ENCODE results near the gene BMP6. TPM values are rescaled to one million over a fixed set of nuclear protein-coding genes. Genes with fewer than 3 reads are reported as not detected.

The BMP6 gene
- total RNA-seq, 1 donor from 2014 or later = 281 TPM

DNA sequence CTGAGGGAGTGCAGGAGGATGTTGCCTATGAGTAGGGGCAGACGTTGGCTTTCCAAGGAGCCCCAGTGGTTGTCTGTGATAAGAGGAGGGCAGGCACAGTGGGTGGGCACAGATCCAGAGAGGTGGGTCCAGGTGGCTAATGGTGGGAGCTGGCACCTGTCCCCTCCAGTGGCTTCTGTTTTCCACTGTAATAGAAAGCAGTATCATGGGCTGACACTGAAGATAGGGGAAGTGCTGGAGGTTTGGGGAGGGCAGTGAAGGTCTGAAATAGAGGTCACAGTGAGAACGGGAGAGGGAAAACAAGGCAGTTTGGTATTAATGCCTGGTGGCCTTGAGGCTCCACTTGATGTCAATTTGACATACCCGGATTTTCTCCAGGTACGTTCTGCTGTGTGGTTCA is 195.1 kb downstream of the BMP6 start:
- DNase-seq (ENCODE audit: low read depth, low spot score) = no peak

DNA sequence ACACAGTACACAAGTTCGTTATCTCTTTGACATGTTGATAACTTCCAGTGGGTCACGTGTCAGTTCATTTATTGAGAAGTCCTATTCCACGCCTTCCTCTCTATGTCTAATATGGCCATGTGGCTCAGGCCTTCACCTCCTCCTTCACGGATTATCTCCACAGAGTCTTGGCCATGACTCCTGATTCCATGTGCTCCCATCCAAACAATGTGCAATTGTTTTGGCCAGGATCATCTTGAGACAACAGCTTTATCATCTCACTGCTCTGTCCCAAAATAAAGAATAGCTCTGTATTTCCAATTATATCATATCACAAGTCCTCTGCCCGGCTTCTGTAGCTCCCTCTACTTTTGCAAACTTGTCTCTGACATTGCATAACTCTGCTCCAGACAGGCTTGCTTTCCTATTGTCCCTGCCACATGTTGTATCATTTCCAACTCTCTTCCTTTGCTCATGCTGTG is 195.8 kb downstream of the BMP6 start:
- DNase-seq (ENCODE audit: low read depth, low spot score) = no peak

DNA sequence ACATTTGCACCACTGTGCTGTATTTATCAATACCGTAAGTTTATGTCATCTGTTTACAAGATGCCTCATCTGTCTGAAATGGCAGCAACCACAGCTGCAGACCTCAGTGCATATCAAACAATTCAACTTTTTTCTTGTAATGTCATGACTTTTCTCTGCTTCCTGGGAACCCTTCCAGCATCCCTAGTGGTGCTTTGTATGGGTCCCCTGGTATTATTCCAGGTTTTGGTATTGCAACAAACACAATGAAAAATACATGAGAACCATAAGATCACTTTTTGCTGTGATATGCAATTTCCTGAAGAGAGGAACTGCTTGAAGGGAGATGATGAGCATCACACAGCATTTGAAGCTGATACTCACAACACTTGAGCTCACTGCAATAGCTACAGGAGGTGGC is 196.7 kb downstream of the BMP6 start:
- no peak for DNase-seq (ENCODE audit: low read depth, low spot score)

DNA sequence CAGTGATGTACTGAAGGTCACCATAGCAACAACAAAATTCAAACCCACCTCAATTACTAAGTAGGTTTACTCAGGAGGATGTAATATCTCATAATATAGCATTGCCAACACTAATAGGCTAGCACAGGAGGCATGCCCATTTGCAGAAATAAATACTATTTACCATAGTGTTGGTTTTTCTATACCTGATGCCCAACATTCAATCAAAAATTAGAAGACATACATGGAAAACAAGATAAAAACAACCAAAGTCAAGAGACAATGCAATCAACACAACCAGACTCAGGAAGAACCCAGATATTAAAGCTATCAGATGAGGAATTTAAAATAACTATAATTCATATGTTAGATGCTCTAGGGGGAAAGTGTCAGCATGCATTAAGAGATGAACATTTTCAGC is 199.0 kb downstream of the BMP6 start:
- no peak for DNase-seq (ENCODE audit: low read depth, low spot score)

Other genes starting within 250 kb of the BMP6 start
- gene DSP, start 184.4 kb upstream of the BMP6 start, total RNA-seq = 0.07 and 0.18 TPM in 2 replicates
- gene SNRNP48, start 135.9 kb upstream of the BMP6 start, total RNA-seq = 11.9 and 24.0 TPM in 2 replicates
- gene TXNDC5, start 184.7 kb downstream of the BMP6 start, total RNA-seq = 1,753 and 2,272 TPM in 2 replicates

Data from pulmonary artery endothelial cell (primary cell).